Calu3 (cell line): ENCODE data around the gene PIK3R2. TPM values are rescaled to one million over a fixed set of nuclear protein-coding genes. Genes with fewer than 3 reads are reported as not detected.
A peak's percentile ranks its signal among the peaks of the same experiment; 100 is the strongest.

Experiments
- BruUV-seq: library from RNA; stranded (reverse); fragments of 400-500 nt; replicated peaks from 2 replicates; lab custom pipeline; 2021; lab: Mats Ljungman, UMichigan
- CTCF ChIA-PET: fragments of 300-600 bp; sonication (Branson Sonifier 250); formaldehyde crosslinking; loops from one replicate; lab custom pipeline; 2022; ENCODE audit warnings: antibody characterized with exemption; lab: Charles Lee
- DNase-seq: peaks from one replicate; pipeline ENCODE4 v3.0.0; 2022
- H3K27ac Mint-ChIP-seq: one replicate; pipeline ENCODE4 v1.8.0; 2022; ENCODE audit warnings: mixed read lengths; ENCODE audit not compliant: unreplicated experiment
- H3K27me3 Mint-ChIP-seq: one replicate; pipeline ENCODE4 v1.8.0; 2022; ENCODE audit warnings: mixed read lengths; ENCODE audit not compliant: unreplicated experiment
- H3K36me3 Mint-ChIP-seq: one replicate; pipeline ENCODE4 v1.8.0; 2022; ENCODE audit warnings: mild to moderate bottlenecking, moderate library complexity, mixed read lengths; ENCODE audit not compliant: insufficient read depth, unreplicated experiment
- H3K4me1 Mint-ChIP-seq: one replicate; pipeline ENCODE4 v1.8.0; 2022; ENCODE audit warnings: mild to moderate bottlenecking, low read depth, mixed read lengths; ENCODE audit not compliant: unreplicated experiment
- H3K4me3 Mint-ChIP-seq: one replicate; pipeline ENCODE4 v1.8.0; 2022; ENCODE audit warnings: mild to moderate bottlenecking, low read depth, moderate library complexity, mixed read lengths; ENCODE audit not compliant: unreplicated experiment
- H3K9me3 Mint-ChIP-seq: one replicate; pipeline ENCODE4 v1.8.0; 2022; ENCODE audit warnings: low read depth, mixed read lengths; ENCODE audit not compliant: unreplicated experiment
- intact Hi-C: fragments of 100-400 bp; cut with micrococcal nuclease; formaldehyde crosslinking; loops from one replicate; pipeline ENCODE4 v1.10.0; 2022; ENCODE audit not compliant: unreplicated experiment
- total RNA-seq: library from RNA; stranded (reverse); gene quantifications from 2 replicates; pipeline ENCODE4 v1.2.3, GENCODE V29; 2022
- TF ChIP-seq, protein P1 (sequence below): fragments of 200-600 bp; IDR thresholded peaks from one replicate; pipeline ENCODE4 v1.8.0; 2022; ENCODE audit warnings: antibody characterized with exemption; ENCODE audit not compliant: unreplicated experiment

The PIK3R2 gene
- total RNA-seq, 1 experiment from 2014 or later, result 23.2 TPM

GRCh38 chr19:18197306-18197705, 44.3 kb downstream of the PIK3R2 start:
- intact Hi-C loops, result no loop called here
- DNase-seq, result no peak
- Mint-ChIP-seq H3K36me3 (peaks cover 22% of the 10 kb centered on the region), H3K4me3 (no peak overlapping the region), H3K4me1 (peaks cover 8% of the 10 kb centered on the region), H3K27ac (no peak overlapping the region), H3K27me3 (no peaks in the 10 kb centered on the region), H3K9me3 (no peaks in the 10 kb centered on the region)
- CTCF ChIA-PET, result interaction anchor here (0.7 kb wide), 1 partner anchor 292 kb away, joined by 6 read pairs; no protein-coding TSS in a partner anchor
- no TSS peak for BruUV-seq
- TF ChIP-seq, protein P1, sequence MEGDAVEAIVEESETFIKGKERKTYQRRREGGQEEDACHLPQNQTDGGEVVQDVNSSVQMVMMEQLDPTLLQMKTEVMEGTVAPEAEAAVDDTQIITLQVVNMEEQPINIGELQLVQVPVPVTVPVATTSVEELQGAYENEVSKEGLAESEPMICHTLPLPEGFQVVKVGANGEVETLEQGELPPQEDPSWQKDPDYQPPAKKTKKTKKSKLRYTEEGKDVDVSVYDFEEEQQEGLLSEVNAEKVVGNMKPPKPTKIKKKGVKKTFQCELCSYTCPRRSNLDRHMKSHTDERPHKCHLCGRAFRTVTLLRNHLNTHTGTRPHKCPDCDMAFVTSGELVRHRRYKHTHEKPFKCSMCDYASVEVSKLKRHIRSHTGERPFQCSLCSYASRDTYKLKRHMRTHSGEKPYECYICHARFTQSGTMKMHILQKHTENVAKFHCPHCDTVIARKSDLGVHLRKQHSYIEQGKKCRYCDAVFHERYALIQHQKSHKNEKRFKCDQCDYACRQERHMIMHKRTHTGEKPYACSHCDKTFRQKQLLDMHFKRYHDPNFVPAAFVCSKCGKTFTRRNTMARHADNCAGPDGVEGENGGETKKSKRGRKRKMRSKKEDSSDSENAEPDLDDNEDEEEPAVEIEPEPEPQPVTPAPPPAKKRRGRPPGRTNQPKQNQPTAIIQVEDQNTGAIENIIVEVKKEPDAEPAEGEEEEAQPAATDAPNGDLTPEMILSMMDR, result no peak

DNA sequence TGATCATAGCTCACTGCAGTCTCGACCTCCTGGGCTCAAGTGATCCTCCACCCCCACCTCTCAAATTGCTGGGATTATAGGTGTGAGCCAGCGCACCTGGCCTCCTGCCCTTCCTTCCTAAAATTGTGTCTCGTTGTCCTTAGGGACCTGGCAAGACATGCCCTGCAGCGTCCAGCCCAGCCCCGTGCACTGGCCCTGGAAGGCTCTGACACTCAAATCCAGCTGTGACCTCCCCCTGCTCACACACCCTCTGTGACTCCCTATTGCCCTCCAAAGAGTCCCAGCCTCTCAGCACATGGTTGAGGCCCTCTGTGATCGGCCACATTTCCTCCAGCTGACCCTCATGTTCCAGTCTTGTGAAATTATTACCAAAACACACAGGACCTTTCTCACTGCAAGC, 45.0 kb downstream of the PIK3R2 start:
- TF ChIP-seq, protein P1, result no peak
- H3K4me1 Mint-ChIP-seq, result peaks cover 8% of the 10 kb centered on the region
- CTCF ChIA-PET, result interaction anchor here (0.7 kb wide), 1 partner anchor 293 kb away, joined by 6 read pairs; no protein-coding TSS in a partner anchor
- BruUV-seq, result no TSS peak
- H3K27me3 Mint-ChIP-seq, result no peaks in the 10 kb centered on the region
- no peaks in the 10 kb centered on the region for H3K9me3 Mint-ChIP-seq
- no peak for DNase-seq
- no peak overlapping the region for H3K27ac Mint-ChIP-seq
- intact Hi-C loops, result no loop called here
- no peak overlapping the region for H3K4me3 Mint-ChIP-seq
- peaks cover 15% of the 10 kb centered on the region for H3K36me3 Mint-ChIP-seq

- Mint-ChIP-seq H3K36me3 (peaks cover 15% of the 10 kb centered on the region), H3K4me1 (peaks cover 8% of the 10 kb centered on the region), H3K27ac (no peak overlapping the region), H3K27me3 (no peaks in the 10 kb centered on the region), H3K9me3 (no peaks in the 10 kb centered on the region), H3K4me3 (no peak overlapping the region)
- TF ChIP-seq, protein P1, result no peak
- no peak for DNase-seq
- BruUV-seq, result no TSS peak
- CTCF ChIA-PET, result no interaction called here
- intact Hi-C loops, result no loop called here
Observed at GRCh38 chr19:18198374-18198773, 45.4 kb downstream of the PIK3R2 start.

- BruUV-seq, result no TSS peak
- CTCF ChIA-PET, result no interaction called here
- Mint-ChIP-seq H3K4me3 (peak overlapping the region; percentile 34), H3K27ac (no peak overlapping the region), H3K4me1 (no peaks in the 10 kb centered on the region), H3K9me3 (no peaks in the 10 kb centered on the region), H3K36me3 (peaks cover 28% of the 10 kb centered on the region), H3K27me3 (no peaks in the 10 kb centered on the region)
- intact Hi-C loops, result no loop called here
- no peak for DNase-seq
- TF ChIP-seq, protein P1, result no peak
Observed at GRCh38 chr19:18202397-18202777, 49.4 kb downstream of the PIK3R2 start.
